ENCODE results near the gene CRYBB3. TPM values are rescaled to one million over a fixed set of nuclear protein-coding genes. Genes with fewer than 3 reads are reported as not detected.
A peak's percentile ranks its signal among the peaks of the same experiment; 100 is the strongest.

CRYBB3 gene
- total RNA-seq, 4 donors from 2014 or later: not detected

DNA sequence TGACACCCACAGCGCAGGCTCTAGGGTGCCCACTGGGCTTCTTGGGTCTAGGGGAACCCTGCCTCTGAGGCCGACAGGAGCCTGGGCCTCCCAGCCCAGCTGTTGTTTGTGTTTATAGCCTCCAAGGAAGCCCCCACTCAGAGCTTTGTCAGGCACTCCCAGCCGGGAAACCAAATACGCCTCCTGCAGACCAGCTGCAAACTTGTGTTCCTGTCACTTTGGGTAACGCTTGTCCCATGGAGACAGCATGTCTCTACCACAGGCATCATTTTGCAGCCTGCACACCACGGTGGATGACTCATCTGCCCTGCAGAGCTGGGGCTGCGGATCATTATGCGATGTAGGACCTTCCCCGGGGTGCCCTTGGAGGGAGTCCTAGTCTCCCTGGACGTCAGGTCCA lies 40.6 kb upstream of the CRYBB3 start:
- Histone ChIP-seq H3K9me3 (no peaks in the 10 kb centered on the region), H3K27ac (peak overlapping the region in 1 of 4 donors; percentile 10), H3K27me3 (no peaks in the 10 kb centered on the region), H3K4me3 (no peak overlapping the region), H3K36me3 (no peaks in the 10 kb centered on the region), H3K4me1 (peaks cover 4 to 73% (median 27%) of the 10 kb centered on the region in 3 donors)
- WGBS, 2 donors (ENCODE audit: low coverage in 1 of 2): 60% methylated on average over 1 of the region's 10 CpGs
- TF ChIP-seq POLR2A (IDR thresholded peaks at IDR 0.05): no peak
- TF ChIP-seq EP300 (IDR thresholded peaks at IDR 0.05): no peak
- ATAC-seq: no peak

DNA sequence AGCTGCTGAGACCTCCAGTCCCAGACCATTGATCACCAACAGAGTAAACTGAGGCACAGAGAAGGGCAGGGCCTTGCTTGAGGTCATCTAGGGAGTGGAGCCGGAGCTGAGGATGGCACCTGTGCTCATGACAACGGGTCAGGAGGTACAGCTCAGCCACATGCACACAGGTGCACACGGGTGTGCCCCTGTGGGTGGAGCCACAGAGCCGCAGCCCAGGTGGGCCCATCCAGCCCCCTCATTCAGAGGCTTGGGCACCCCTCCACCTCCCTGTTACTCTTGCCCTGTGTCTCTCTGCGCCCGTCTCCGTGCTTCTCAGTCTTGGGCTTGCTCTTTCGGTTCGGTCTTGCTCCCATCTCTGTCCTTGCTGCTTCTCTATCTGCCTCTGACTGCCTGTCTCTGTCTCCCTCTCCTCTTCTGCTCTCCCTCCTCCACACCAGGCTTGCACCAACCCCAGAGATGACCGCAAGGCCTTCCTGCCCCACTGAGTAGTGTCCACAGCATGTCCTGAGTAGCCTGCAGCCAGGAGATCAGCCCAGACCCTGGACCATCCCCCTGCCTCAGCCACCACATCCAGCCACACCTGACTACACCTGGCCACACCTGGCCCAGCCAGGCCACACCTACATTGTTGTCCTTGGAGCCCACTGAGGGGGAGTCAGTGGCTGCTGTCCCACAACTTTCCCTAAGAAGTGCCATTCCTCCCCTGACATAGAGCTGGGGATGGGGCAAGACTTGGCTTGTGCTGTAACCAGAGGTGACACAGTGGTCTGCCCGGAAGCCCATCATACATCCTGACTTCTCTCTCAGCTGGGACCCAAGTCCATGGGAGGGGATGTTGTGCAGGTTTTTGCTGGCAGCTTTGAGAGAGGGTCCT lies 39.3 kb upstream of the CRYBB3 start:
- no peak for ATAC-seq
- H3K36me3 ChIP-seq: no peaks in the 10 kb centered on the region
- no peak for TF ChIP-seq EP300 (IDR thresholded peaks at IDR 0.05)
- no peak for TF ChIP-seq POLR2AphosphoS5 (IDR thresholded peaks at IDR 0.05)
- TF ChIP-seq, protein P1, sequence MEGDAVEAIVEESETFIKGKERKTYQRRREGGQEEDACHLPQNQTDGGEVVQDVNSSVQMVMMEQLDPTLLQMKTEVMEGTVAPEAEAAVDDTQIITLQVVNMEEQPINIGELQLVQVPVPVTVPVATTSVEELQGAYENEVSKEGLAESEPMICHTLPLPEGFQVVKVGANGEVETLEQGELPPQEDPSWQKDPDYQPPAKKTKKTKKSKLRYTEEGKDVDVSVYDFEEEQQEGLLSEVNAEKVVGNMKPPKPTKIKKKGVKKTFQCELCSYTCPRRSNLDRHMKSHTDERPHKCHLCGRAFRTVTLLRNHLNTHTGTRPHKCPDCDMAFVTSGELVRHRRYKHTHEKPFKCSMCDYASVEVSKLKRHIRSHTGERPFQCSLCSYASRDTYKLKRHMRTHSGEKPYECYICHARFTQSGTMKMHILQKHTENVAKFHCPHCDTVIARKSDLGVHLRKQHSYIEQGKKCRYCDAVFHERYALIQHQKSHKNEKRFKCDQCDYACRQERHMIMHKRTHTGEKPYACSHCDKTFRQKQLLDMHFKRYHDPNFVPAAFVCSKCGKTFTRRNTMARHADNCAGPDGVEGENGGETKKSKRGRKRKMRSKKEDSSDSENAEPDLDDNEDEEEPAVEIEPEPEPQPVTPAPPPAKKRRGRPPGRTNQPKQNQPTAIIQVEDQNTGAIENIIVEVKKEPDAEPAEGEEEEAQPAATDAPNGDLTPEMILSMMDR (IDR thresholded peaks at IDR 0.05): no peak
- TF ChIP-seq POLR2A (IDR thresholded peaks at IDR 0.05): no peak
- H3K27ac ChIP-seq: peak overlapping the region in 2 of 4 donors; percentile 38 to 54
- peaks cover 0 to 71% (median 20%) of the 10 kb centered on the region in 3 donors for H3K4me1 ChIP-seq
- 82 to 100% methylated on average over 1 to 8 of the region's 11 CpGs for WGBS, 2 donors (ENCODE audit: low coverage in 1 of 2)
- H3K27me3 ChIP-seq: no peaks in the 10 kb centered on the region
- no peak overlapping the region for H3K4me3 ChIP-seq
- no peaks in the 10 kb centered on the region for H3K9me3 ChIP-seq

DNA sequence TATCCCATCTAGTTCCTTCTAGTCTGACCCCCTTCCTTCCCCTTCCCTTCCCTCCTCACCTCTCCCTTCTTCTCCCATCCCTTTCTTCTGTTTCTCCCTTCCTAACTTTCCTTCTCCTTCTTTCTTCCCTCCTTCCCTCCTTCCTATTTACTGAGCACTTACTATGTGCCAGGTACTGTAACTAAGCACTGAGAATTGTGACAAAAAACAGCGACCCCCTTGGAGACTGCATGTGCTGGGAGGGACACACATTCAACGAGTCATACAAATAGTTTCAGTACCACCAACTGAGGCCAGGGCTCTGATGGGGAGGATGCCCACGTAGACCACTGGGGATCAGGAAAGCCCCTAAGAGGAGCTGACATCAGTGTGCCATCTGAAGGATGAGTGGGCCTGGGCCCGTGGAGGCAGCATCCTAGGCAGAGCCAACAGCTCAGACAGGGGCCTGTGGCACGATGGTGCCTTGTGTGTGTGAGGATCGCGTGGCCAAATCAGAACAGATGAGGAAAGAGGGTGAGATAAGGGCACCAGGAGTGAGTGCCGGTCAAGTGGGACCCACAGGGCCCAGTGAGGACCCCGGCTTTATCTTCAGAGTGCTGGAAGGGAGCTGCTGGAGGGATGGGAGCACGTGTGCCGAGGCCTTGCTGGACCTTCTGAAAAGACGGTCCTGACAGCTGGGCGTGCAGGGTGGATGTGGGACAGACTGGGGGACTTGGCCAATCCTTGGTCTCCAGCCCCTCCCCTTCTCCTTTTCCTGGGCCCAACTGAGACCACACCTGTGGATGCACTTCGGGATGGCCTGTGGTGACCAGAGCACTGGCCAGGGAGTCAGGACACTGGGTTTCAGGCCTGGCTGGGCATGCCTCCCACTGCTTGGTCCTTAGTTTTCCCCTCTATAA lies 38.4 kb upstream of the CRYBB3 start:
- no peaks in the 10 kb centered on the region for H3K27me3 ChIP-seq
- no peaks in the 10 kb centered on the region for H3K9me3 ChIP-seq
- peaks cover 0 to 72% (median 23%) of the 10 kb centered on the region in 3 donors for H3K4me1 ChIP-seq
- ATAC-seq: no peak
- peak overlapping the region in 1 of 4 donors; percentile 38 for H3K27ac ChIP-seq
- H3K36me3 ChIP-seq: no peaks in the 10 kb centered on the region
- 48 to 81% methylated on average over 4 to 8 of the region's 14 CpGs for WGBS, 2 donors (ENCODE audit: low coverage in 1 of 2)
- no peak overlapping the region for H3K4me3 ChIP-seq
- no peak for TF ChIP-seq POLR2AphosphoS5 (IDR thresholded peaks at IDR 0.05)
- TF ChIP-seq POLR2A (IDR thresholded peaks at IDR 0.05): no peak
- no peak for TF ChIP-seq EP300 (IDR thresholded peaks at IDR 0.05)
- TF ChIP-seq, protein P1 (IDR thresholded peaks at IDR 0.05): no peak

DNA sequence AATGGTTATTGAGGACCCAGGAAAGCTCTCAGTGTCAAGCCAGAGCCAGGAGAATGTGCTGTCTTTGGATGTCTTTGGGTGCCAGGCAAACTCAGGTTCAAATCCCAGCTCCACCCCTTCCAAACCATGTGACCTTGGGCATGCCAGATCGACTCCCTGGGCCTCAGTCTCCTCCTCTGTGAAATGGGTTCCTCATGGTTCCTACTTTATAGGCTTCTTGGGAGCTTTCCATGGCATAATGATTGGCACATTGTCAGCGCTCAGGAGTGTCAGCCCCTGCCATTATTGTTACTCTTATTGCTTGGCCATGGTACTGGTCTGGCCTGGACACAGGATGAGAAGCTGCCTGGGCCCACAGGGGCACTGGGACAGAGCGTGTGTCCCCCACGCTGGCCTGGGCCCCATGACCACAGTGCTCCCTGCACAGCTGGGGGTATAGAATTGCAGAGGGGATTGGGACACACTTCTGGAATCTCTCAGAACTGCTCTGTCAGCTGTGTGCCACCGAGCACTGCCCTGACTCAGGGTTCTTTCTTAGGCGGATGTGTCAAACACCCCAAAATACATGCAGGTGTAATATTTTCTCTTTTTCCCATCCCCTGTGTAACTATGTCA lies 37.6 kb upstream of the CRYBB3 start:
- no peaks in the 10 kb centered on the region for H3K36me3 ChIP-seq
- TF ChIP-seq POLR2AphosphoS5 (IDR thresholded peaks at IDR 0.05) (no peak), EP300 (IDR thresholded peaks at IDR 0.05) (no peak)
- no peaks in the 10 kb centered on the region for H3K27me3 ChIP-seq
- ATAC-seq: no peak
- no peak overlapping the region for H3K4me3 ChIP-seq
- no peaks in the 10 kb centered on the region for H3K9me3 ChIP-seq
- peaks cover 0 to 70% (median 23%) of the 10 kb centered on the region in 3 donors for H3K4me1 ChIP-seq
- H3K27ac ChIP-seq: peak overlapping the region in 1 of 4 donors; percentile 29
- 93 to 95% methylated on average over 4 of the region's 6 CpGs for WGBS, 2 donors (ENCODE audit: low coverage in 1 of 2)

DNA sequence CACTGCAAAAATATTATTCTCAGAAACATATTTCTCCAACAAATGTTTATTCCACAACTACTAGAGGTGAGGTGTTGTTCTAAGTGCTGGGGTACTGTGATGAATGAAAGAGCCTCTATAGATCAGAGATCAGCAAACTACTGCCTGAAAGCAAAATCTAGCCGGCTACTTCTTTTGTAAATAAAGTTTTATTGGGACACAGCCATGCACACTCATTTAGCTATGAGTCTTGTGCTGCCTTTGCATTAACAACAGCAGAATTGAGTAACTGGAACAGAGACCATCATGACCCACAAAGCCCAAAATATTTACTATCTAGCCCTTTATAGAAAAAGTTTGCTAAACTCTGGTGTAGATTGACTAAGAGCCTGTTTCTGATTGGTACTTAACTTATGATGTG lies 37.1 kb upstream of the CRYBB3 start:
- H3K4me1 ChIP-seq: peaks cover 0 to 65% (median 23%) of the 10 kb centered on the region in 3 donors
- whole genome bisulfite sequencing, 2 donors (ENCODE audit: low coverage in 1 of 2): 17 to 77% methylated on average over 1 of the region's 1 CpG
- no peaks in the 10 kb centered on the region for H3K27me3 ChIP-seq
- no peaks in the 10 kb centered on the region for H3K9me3 ChIP-seq
- ATAC-seq: no peak
- TF ChIP-seq POLR2A (IDR thresholded peaks at IDR 0.05): no peak
- peak overlapping the region in 1 of 4 donors; percentile 29 for H3K27ac ChIP-seq
- no peaks in the 10 kb centered on the region for H3K36me3 ChIP-seq
- no peak overlapping the region for H3K4me3 ChIP-seq

DNA sequence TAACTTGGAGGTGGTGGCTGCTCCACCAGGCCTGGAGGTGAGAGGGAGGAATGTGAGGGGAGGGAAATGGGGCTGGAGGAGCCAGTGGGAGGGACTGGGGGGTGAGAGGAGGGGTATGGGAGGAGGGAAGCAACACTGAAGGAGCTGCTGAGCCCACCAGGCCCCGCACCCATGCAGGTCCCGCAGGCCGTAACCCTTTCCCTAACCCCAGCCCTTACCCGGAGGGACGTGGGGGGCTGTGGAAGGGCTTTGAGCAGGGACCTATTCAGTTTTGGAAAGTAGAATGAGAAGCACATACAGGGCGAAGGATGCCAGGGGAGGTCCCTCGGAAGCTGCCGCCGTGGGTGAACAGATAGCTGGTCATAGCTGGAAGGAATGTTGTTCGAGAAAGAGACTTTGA lies 33.9 kb upstream of the CRYBB3 start:
- no peaks in the 10 kb centered on the region for H3K9me3 ChIP-seq
- H3K27me3 ChIP-seq: no peaks in the 10 kb centered on the region
- no peak overlapping the region for H3K4me3 ChIP-seq
- H3K4me1 ChIP-seq: peaks cover 0 to 33% (median 7%) of the 10 kb centered on the region in 3 donors
- peak overlapping the region in 3 of 4 donors; percentile 56 to 72 (median 70) for H3K27ac ChIP-seq
- 86 to 100% methylated on average over 1 to 10 of the region's 10 CpGs for WGBS, 2 donors (ENCODE audit: low coverage in 1 of 2)
- no peak for TF ChIP-seq EP300 (IDR thresholded peaks at IDR 0.05)
- no peak for ATAC-seq
- H3K36me3 ChIP-seq: peaks cover 0 to 3% of the 10 kb centered on the region in 2 donors
